ENCODE data around the gene LFNG. TPM values are rescaled to one million over a fixed set of nuclear protein-coding genes. Genes with fewer than 3 reads are reported as not detected.
A peak's percentile ranks its signal among the peaks of the same experiment; 100 is the strongest.

Gene LFNG
- total and polyA plus RNA-seq, 9 of the 15 experiments (the other 6 are each of a cell fraction or from before 2014, with no cell fraction given), result 0.03 to 0.89 (median 0.25) TPM; not detected in 1

DNA sequence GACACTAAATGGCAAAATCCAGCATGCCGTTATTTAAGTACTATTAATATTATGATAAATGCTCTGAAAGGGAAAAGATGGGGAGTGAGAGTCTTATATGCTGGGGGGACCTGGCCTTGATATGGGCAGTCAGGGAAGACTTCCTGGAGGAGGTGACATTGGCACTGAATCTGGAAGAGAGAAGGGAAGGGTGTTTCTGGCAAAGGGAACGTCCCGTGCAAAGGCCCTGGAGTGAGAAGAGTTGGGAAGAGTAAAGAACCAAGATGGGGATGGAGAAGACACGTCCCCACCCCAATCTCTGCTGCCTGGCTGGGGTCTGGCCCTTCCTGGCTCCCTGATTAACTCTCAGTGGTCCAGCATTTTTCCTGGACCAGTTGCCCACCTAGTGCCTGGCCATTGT is 38.4 kb upstream of the LFNG start:
- Histone ChIP-seq H4K20me1 (replicated peaks; ENCODE audit: control insufficient read depth, insufficient read depth, low read length) (peaks cover 20% of the 10 kb centered on the region), H3K9me1 (ENCODE audit: control insufficient read depth, insufficient read depth, low read length) (no peaks in the 10 kb centered on the region), H3K4me2 (ENCODE audit: insufficient read depth, low read length) (no peak overlapping the region), H3K36me3 (ENCODE audit: control insufficient read depth, insufficient read depth, low read length) (no peaks in the 10 kb centered on the region), H2AFZ (ENCODE audit: low read depth, low read length) (no peak overlapping the region), H3K79me2 (ENCODE audit: control insufficient read depth, insufficient read depth, low read length) (no peaks in the 10 kb centered on the region), H3K9ac (ENCODE audit: insufficient read depth in 1 of 2, low read depth in 2 of 2, low read length in 2 of 2) (no peak overlapping the region), H3K9me3 (replicated peaks; ENCODE audit: control insufficient read depth, insufficient read depth, low read depth, low read length) (peaks cover 4% of the 10 kb centered on the region; the same call in 1 of the 2 replicates), H3K27ac (ENCODE audit: extremely low read depth, low read depth, low read length) (no peak overlapping the region), H3K4me1 (replicated peaks in 1 of 2; ENCODE audit: control insufficient read depth in 2 of 2, insufficient read depth in 2 of 2, low read length in 2 of 2) (peaks cover 0 to 35% of the 10 kb centered on the region in 2 experiments; a peak in 3 of 5 replicates), H3K27me3 (ENCODE audit: control insufficient read depth in 2 of 2, insufficient read depth in 2 of 2, low read length in 2 of 2) (peaks cover 17 to 38% of the 10 kb centered on the region in 2 experiments; a peak in 4 of 5 replicates), H3K4me3 (no peak overlapping the region)
- DNase-seq (ENCODE audit: extremely low read depth in 1 of 4, low spot score in 3 of 4), result no peak
- TF ChIP-seq PTBP1 (IDR thresholded peaks at IDR 0.05; ENCODE audit: low read depth, low read length) (0 out of 2 replicates have a peak, but pooled peaks have one; percentile 48), ZNF436 (CRISPR knock-in tag; IDR thresholded peaks at IDR 0.05) (peak; percentile 75; the same call in 1 of the 2 replicates), BCOR (IDR thresholded peaks at IDR 0.05) (peak; percentile 73), KAT7 (CRISPR knock-in tag; IDR thresholded peaks at IDR 0.05; ENCODE audit: borderline replicate concordance) (no peak), FOXK1 (CRISPR knock-in tag; IDR thresholded peaks at IDR 0.05; ENCODE audit: borderline replicate concordance) (no peak), KDM1A (IDR thresholded peaks at IDR 0.05) (peak in 1 of 2 experiments; percentile 33; a peak in 1 of 4 replicates), ZFP36 (IDR thresholded peaks at IDR 0.05; ENCODE audit: low read depth, low read length, partially characterized antibody) (peak; percentile 99), SMARCA5 (IDR thresholded peaks at IDR 0.05) (peak; percentile 28; the same call in 1 of the 2 replicates), RBM25 (IDR thresholded peaks at IDR 0.05; ENCODE audit: low read depth, low read length, severe bottlenecking) (peak; percentile 86)
- ATAC-seq, result no peak
- ChIA-PET POLR2A (interaction anchor here (1.1 to 1.5 kb wide), 2 partner anchors 12 to 124 kb away, joined by 3 read pairs; no protein-coding TSS in a partner anchor), CTCF (ENCODE audit: low intra/inter-chr PET ratio) (no interaction called here)
- in situ Hi-C loops (cut with MboI), result no loop called here
- no TSS peak for BruUV-seq (replicated peaks)
- intact Hi-C loops (cut with micrococcal nuclease), result no loop called here
- 5% methylated on average over 4 of the region's 4 CpGs for WGBS (ENCODE audit: insufficient coverage, low coverage, missing lambda C conversion rate)
- FAIRE-seq, result no peak
